Panc1 (cell line): ENCODE data around the gene GZMA. TPM values are rescaled to one million over a fixed set of nuclear protein-coding genes. Genes with fewer than 3 reads are reported as not detected.

Experiments
- ATAC-seq: fragments of 200-7000 bp; cut with Tn5 transposase; 2 replicates; pipeline ENCODE4 v1.9.1; 2020; ENCODE audit warnings: mild to moderate bottlenecking, moderate library complexity
- BruUV-seq: library from RNA; stranded (reverse); fragments of 400-500 nt; replicated peaks from 2 replicates; lab custom pipeline; 2021; lab: Mats Ljungman, UMichigan
- CTCF ChIA-PET: fragments of 300-600 bp; sonication (Branson Sonifier 250); formaldehyde crosslinking; loops from one replicate; lab custom pipeline; 2022; ENCODE audit warnings: antibody characterized with exemption; lab: Charles Lee
- POLR2A ChIA-PET: fragments of 300-600 bp; sonication (Branson Sonifier 250); formaldehyde crosslinking; loops from one replicate; lab custom pipeline; 2022; ENCODE audit warnings: antibody characterized with exemption; lab: Charles Lee
- DNase-seq: peaks from one replicate; pipeline ENCODE4 v3.0.0-alpha.2; 2010; ENCODE audit warnings: low read depth, low spot score
- H3K27ac ChIP-seq: 2 replicates; pipeline ENCODE4 v1.5.1; 2011; ENCODE audit warnings: mild to moderate bottlenecking, low read length, inconsistent platforms
- H3K27me3 ChIP-seq: fragments of 200-500 bp; sonication (Bioruptor generic); 2 replicates; pipeline ENCODE4 v1.6.0; 2014; ENCODE audit warnings: low read length, inconsistent platforms; ENCODE audit not compliant: control insufficient read depth, insufficient read depth
- H3K36me3 ChIP-seq: fragments of 200-500 bp; sonication (Bioruptor generic); 2 replicates; pipeline ENCODE4 v1.5.1; 2014; ENCODE audit warnings: inconsistent platforms, mild to moderate bottlenecking, low read length, moderate library complexity; ENCODE audit not compliant: control insufficient read depth, insufficient read depth
- H3K4me1 ChIP-seq: 2 replicates; pipeline ENCODE4 v1.5.1; 2011; ENCODE audit warnings: inconsistent platforms, mild to moderate bottlenecking, low read length, moderate library complexity; ENCODE audit not compliant: control insufficient read depth, insufficient read depth
- H3K4me3 ChIP-seq, 2 experiments: 2 replicates each; pipeline ENCODE4 v1.5.1; 2011 to 2012; ENCODE audit warnings: low read depth in 2 of 2, low read length in 2 of 2, mild to moderate bottlenecking in 2 of 2, inconsistent platforms in 1 of 2, moderate library complexity in 1 of 2
- H3K9me3 ChIP-seq: fragments of 200-500 bp; sonication (Bioruptor generic); 2 replicates; pipeline ENCODE4 v1.5.1; 2014; ENCODE audit warnings: low read depth, mild to moderate bottlenecking, inconsistent platforms, low read length, moderate library complexity; ENCODE audit not compliant: control insufficient read depth, insufficient read depth
- CTCF ChIP-seq: fragments of 450-650 bp; IDR thresholded peaks from 2 replicates; pipeline ENCODE4 v1.5.1; 2017; ENCODE audit warnings: mild to moderate bottlenecking
- POLR2AphosphoS5 ChIP-seq: IDR thresholded peaks from 2 replicates; pipeline ENCODE4 v1.6.1; 2012; ENCODE audit warnings: mild to moderate bottlenecking, low read depth, low read length, moderate library complexity
- REST ChIP-seq, 2 experiments: IDR thresholded peaks; 2 replicates each; pipeline ENCODE4 v1.6.1; 2011 to 2012; ENCODE audit warnings: low read depth in 2 of 2, control low read depth in 1 of 2, low read length in 1 of 2, mild to moderate bottlenecking in 1 of 2, moderate library complexity in 1 of 2; ENCODE audit not compliant: insufficient read depth in 1 of 2
- SIN3A ChIP-seq: IDR thresholded peaks from 2 replicates; pipeline ENCODE4 v1.6.1; 2012; ENCODE audit warnings: low read depth, mild to moderate bottlenecking, low read length, moderate library complexity, borderline replicate concordance; ENCODE audit not compliant: insufficient read depth
- TCF7L2 ChIP-seq: IDR thresholded peaks from 2 replicates; pipeline ENCODE4 v1.6.1; 2011; ENCODE audit warnings: mild to moderate bottlenecking, low read depth, low read length, inconsistent platforms
- in situ Hi-C: cut with HindIII; loops from 2 replicates; pipeline ENCODE4 v1.10.0; 2016; ENCODE audit warnings: low sequenced_read_pairs, low pct_unique_long_range_greater_than_20kb
- intact Hi-C: fragments of 100-400 bp; cut with micrococcal nuclease; formaldehyde crosslinking; loops from one replicate; pipeline ENCODE4 v1.10.0; 2022; ENCODE audit not compliant: unreplicated experiment
- total RNA-seq: library from RNA; stranded (reverse); gene quantifications from one replicate; pipeline ENCODE4 v1.2.1, GENCODE V29; 2021; ENCODE audit not compliant: unreplicated experiment

The GZMA gene
- total RNA-seq, 1 experiment from 2014 or later, result not detected

GRCh38 chr5:55110217-55110616, 7.8 kb downstream of the GZMA start:
- Histone ChIP-seq H3K4me3 (no peak overlapping the region), H3K27me3 (no peaks in the 10 kb centered on the region; the same call in 1 of the 2 replicates), H3K9me3 (no peaks in the 10 kb centered on the region), H3K4me1 (no peaks in the 10 kb centered on the region), H3K27ac (no peak overlapping the region), H3K36me3 (no peaks in the 10 kb centered on the region)
- ChIA-PET CTCF (no interaction called here), POLR2A (no interaction called here)
- intact Hi-C loops, result no loop called here
- no peak for TF ChIP-seq REST (IDR thresholded peaks at IDR 0.05; ENCODE audit: insufficient read depth in 1 of 2, low read depth in 2 of 2, low read length in 1 of 2)
- TF ChIP-seq CTCF, result no peak
- TF ChIP-seq SIN3A, result no peak
- no peak for TF ChIP-seq TCF7L2
- TF ChIP-seq POLR2AphosphoS5, result no peak
- DNase-seq, result no peak
- in situ Hi-C loops, result no loop called here
- no TSS peak for BruUV-seq
- no peak for ATAC-seq

- in situ Hi-C loops (no loop called here), intact Hi-C loops (no loop called here)
- DNase-seq (no peak), ATAC-seq (no peak)
- ChIA-PET POLR2A (no interaction called here), CTCF (no interaction called here)
- no peaks in the 10 kb centered on the region for H3K4me1 ChIP-seq
- H3K27ac ChIP-seq, result no peak overlapping the region
- no peak overlapping the region for H3K4me3 ChIP-seq
- TF ChIP-seq POLR2AphosphoS5 (no peak), REST (IDR thresholded peaks at IDR 0.05; ENCODE audit: insufficient read depth in 1 of 2, low read depth in 2 of 2, low read length in 1 of 2) (no peak), CTCF (no peak), SIN3A (no peak), TCF7L2 (no peak)
- H3K36me3 ChIP-seq, result no peaks in the 10 kb centered on the region
- H3K9me3 ChIP-seq, result no peaks in the 10 kb centered on the region
- H3K27me3 ChIP-seq, result no peaks in the 10 kb centered on the region; the same call in 1 of the 2 replicates
- no TSS peak for BruUV-seq
Observed at GRCh38 chr5:55113327-55113726, 10.9 kb downstream of the GZMA start.
